ENCODE data around the gene S100A3.

- no peak for TF ChIP-seq TCF12 (IDR thresholded peaks at IDR 0.05)
- TF ChIP-seq TCF12 (CRISPR knock-in tag; IDR thresholded peaks at IDR 0.05): no peak
- no peak for TF ChIP-seq BRF2 (CRISPR knock-in tag; IDR thresholded peaks at IDR 0.05)
- TF ChIP-seq ZNF44 (CRISPR knock-in tag; IDR thresholded peaks at IDR 0.05): no peak
- no peak for TF ChIP-seq CTCF (CRISPR knock-in tag; IDR thresholded peaks at IDR 0.05)
- TF ChIP-seq GMEB2 (CRISPR knock-in tag; IDR thresholded peaks at IDR 0.05; ENCODE audit: low read depth): no peak
- TF ChIP-seq ZBTB42 (CRISPR knock-in tag; IDR thresholded peaks at IDR 0.05): no peak
- TF ChIP-seq HES4 (CRISPR knock-in tag; IDR thresholded peaks at IDR 0.05; ENCODE audit: borderline replicate concordance): no peak
- no peak for TF ChIP-seq ZNF3 (CRISPR knock-in tag; IDR thresholded peaks at IDR 0.05)
- no peak for TF ChIP-seq POLR2A (IDR thresholded peaks at IDR 0.05; ENCODE audit: insufficient read depth in 1 of 2, low read depth in 2 of 2, low read length in 2 of 2)
- TF ChIP-seq ELF1 (CRISPR knock-in tag; IDR thresholded peaks at IDR 0.05): no peak
- no peak for TF ChIP-seq ZBTB33 (CRISPR knock-in tag; IDR thresholded peaks at IDR 0.05)
- TF ChIP-seq ZNF142 (CRISPR knock-in tag; IDR thresholded peaks at IDR 0.05): no peak
- no peak for TF ChIP-seq RFX1 (IDR thresholded peaks at IDR 0.05)
- TF ChIP-seq AFF4 (CRISPR knock-in tag; IDR thresholded peaks at IDR 0.05): no peak
Observed at GRCh38 chr1:153597206-153597605, 48.1 kb upstream of the S100A3 start.

Data from HepG2 (cell line).